SK-N-SH (cell line): ENCODE data around the gene GNA14. TPM values are rescaled to one million over a fixed set of nuclear protein-coding genes. Genes with fewer than 3 reads are reported as not detected.
"Not testable (repeated sequence)": the region's sequence is repeated elsewhere in the genome, so short reads cannot be mapped to it uniquely, and the experiment has no call there.

ENCODE experiments used
- CTCF ChIA-PET: fragments of 300-600, 350-600 bp; formaldehyde crosslinking; extraction: SDS; loops from one replicate; lab custom pipeline; 2021; lab: Yijun Ruan, JAX
- POLR2A ChIA-PET: fragments of 350-600 bp; sonication (Branson Sonifier 250); formaldehyde crosslinking; extraction: SDS; loops from one replicate; lab custom pipeline; 2020; ENCODE audit warnings: antibody characterized with exemption, inconsistent platforms; lab: Yijun Ruan, JAX
- DNase-seq: peaks from one replicate; pipeline ENCODE4 v3.0.0; 2012
- H2AFZ ChIP-seq: fragments of 200-600 bp; sonication (generic); 2 replicates; pipeline ENCODE4 v1.8.1; 2016; ENCODE audit warnings: antibody characterized with exemption, mild to moderate bottlenecking, low read depth
- H3F3A ChIP-seq: fragments of 200-600 bp; sonication (generic); replicated peaks from 2 replicates; pipeline ENCODE3; 2016; ENCODE audit warnings: antibody characterized with exemption, mild to moderate bottlenecking; ENCODE audit not compliant: insufficient read depth
- H3K27ac ChIP-seq, 2 experiments: fragments of 200-500 bp in 1 of 2; fragments of 200-600 bp in 1 of 2; sonication (Bioruptor generic) in 1 of 2; sonication (generic), shearing (Covaris generic) in 1 of 2; 2 replicates each; pipeline versions ENCODE4 v1.5.1 to v1.6.1; 2014 to 2016; ENCODE audit warnings: low read depth in 2 of 2, inconsistent platforms in 1 of 2, low read length in 1 of 2, mild to moderate bottlenecking in 1 of 2, mixed read lengths in 1 of 2
- H3K27me3 ChIP-seq: fragments of 200-600 bp; sonication (generic), shearing (Covaris generic); 2 replicates; pipeline ENCODE4 v1.6.1; 2016; ENCODE audit warnings: mixed run types; ENCODE audit not compliant: insufficient read depth
- H3K36me3 ChIP-seq, 2 experiments: fragments of 200-500 bp in 1 of 2; fragments of 200-600 bp in 1 of 2; sonication (Bioruptor generic) in 1 of 2; sonication (generic) in 1 of 2; replicated peaks in 1 of 2; 2 replicates each; pipeline versions ENCODE3 to v1.5.1; 2014 to 2016; ENCODE audit warnings: low read length in 1 of 2, mild to moderate bottlenecking in 1 of 2; ENCODE audit not compliant: insufficient read depth in 2 of 2, control insufficient read depth in 1 of 2
- H3K4me1 ChIP-seq, 2 experiments: fragments of 200-500 bp in 1 of 2; fragments of 200-600 bp in 1 of 2; sonication (Bioruptor generic) in 1 of 2; sonication (generic), shearing (Covaris generic) in 1 of 2; 2 replicates each; pipeline versions ENCODE4 v1.5.1 to v1.6.1; 2014 to 2016; ENCODE audit warnings: low read depth in 1 of 2, low read length in 1 of 2, mixed run types in 1 of 2; ENCODE audit not compliant: insufficient read depth in 2 of 2, control insufficient read depth in 1 of 2
- H3K4me2 ChIP-seq: fragments of 200-600 bp; sonication (generic), shearing (Covaris generic); 2 replicates; pipeline ENCODE4 v1.6.1; 2017; ENCODE audit warnings: mixed run types
- H3K4me3 ChIP-seq, 2 experiments: fragments of 200-500 bp in 1 of 2; fragments of 200-600 bp in 1 of 2; sonication (Bioruptor generic) in 1 of 2; sonication (generic), shearing (Covaris generic) in 1 of 2; 2 replicates each; pipeline versions ENCODE4 v1.5.1 to v1.8.1; 2014 to 2016; ENCODE audit warnings: low read depth in 2 of 2, inconsistent platforms in 1 of 2, low read length in 1 of 2, mild to moderate bottlenecking in 1 of 2, mixed read lengths in 1 of 2, moderate library complexity in 1 of 2
- H3K79me2 ChIP-seq: fragments of 200-600 bp; sonication (generic); 2 replicates; pipeline ENCODE4 v1.8.1; 2017; ENCODE audit warnings: mild to moderate bottlenecking; ENCODE audit not compliant: insufficient read depth
- H3K9ac ChIP-seq: fragments of 200-600 bp; sonication (generic); 2 replicates; pipeline ENCODE4 v1.6.1; 2017; ENCODE audit warnings: mixed run types
- H3K9me2 ChIP-seq: fragments of 200-600 bp; sonication (generic); 2 replicates; pipeline ENCODE4 v1.6.1; 2017; ENCODE audit warnings: mixed run types
- H3K9me3 ChIP-seq: fragments of 200-600 bp; sonication (generic); 2 replicates; pipeline ENCODE4 v1.6.1; 2017; ENCODE audit warnings: mixed run types, mild to moderate bottlenecking, moderate library complexity
- H4K20me1 ChIP-seq: fragments of 200-600 bp; sonication (generic); 2 replicates; pipeline ENCODE4 v1.6.1; 2017; ENCODE audit warnings: mild to moderate bottlenecking, mixed run types; ENCODE audit not compliant: insufficient read depth
- FOSL2 ChIP-seq: IDR thresholded peaks from 2 replicates; pipeline ENCODE4 v1.4.0; 2012; ENCODE audit warnings: low read depth, mild to moderate bottlenecking, moderate library complexity, borderline replicate concordance
- FOXM1 ChIP-seq: IDR thresholded peaks from 2 replicates; pipeline ENCODE4 v1.4.0; 2012; ENCODE audit warnings: low read depth, mild to moderate bottlenecking
- JUND ChIP-seq: IDR thresholded peaks from 2 replicates; pipeline ENCODE4 v1.4.0; 2012
- PBX3 ChIP-seq: IDR thresholded peaks from 2 replicates; pipeline ENCODE4; 2012
- RAD21 ChIP-seq: IDR thresholded peaks from 2 replicates; pipeline ENCODE4 v1.6.1; 2012; ENCODE audit warnings: mild to moderate bottlenecking, low read length
- RFX5 ChIP-seq: IDR thresholded peaks from 2 replicates; pipeline ENCODE4 v1.6.1; 2012; ENCODE audit warnings: mild to moderate bottlenecking, improper control_type of control experiment, low read length
- SIN3A ChIP-seq: IDR thresholded peaks from 2 replicates; pipeline ENCODE4 v1.6.1; 2012; ENCODE audit warnings: low read depth, mild to moderate bottlenecking, low read length, moderate library complexity, borderline replicate concordance
- SMC3 ChIP-seq: IDR thresholded peaks from 2 replicates; pipeline ENCODE4 v1.6.1; 2012; ENCODE audit warnings: low read depth, low read length, improper control_type of control experiment
- WGBS: methylation state at CpG from one replicate; pipeline ENCODE4 v1.1.6; 2017; ENCODE audit warnings: low lambda C conversion rate; 5-methylcytosine and 5-hydroxymethylcytosine counted together
- polyA plus RNA-seq, 3 experiments: library from polyadenylated mRNA; depleted of rRNA; stranded (reverse); fragments of >200 nt; gene quantifications; 2 replicates each; pipeline ENCODE4 v1.2.3, GENCODE V29; 2012
- TF ChIP-seq, protein P1 (sequence below): fragments of 200-600 bp; sonication (generic); IDR thresholded peaks from 2 replicates; pipeline ENCODE4 v1.6.1; 2017; ENCODE audit warnings: antibody characterized with exemption, mild to moderate bottlenecking, moderate library complexity

The GNA14 gene
- polyA plus RNA-seq, 1 of the 3 experiments (the other 2 are of a cell fraction): 0.15 TPM

- H3K9ac ChIP-seq, H3K27ac ChIP-seq, H3K9me3 ChIP-seq, DNase-seq, H3K9me2 ChIP-seq, H3K27me3 ChIP-seq, H3F3A ChIP-seq, H3K79me2 ChIP-seq, H3K4me1 ChIP-seq, H3K4me2 ChIP-seq, H3K4me3 ChIP-seq, H2AFZ ChIP-seq, H3K36me3 ChIP-seq, H4K20me1 ChIP-seq, POLR2A ChIA-PET: not testable (repeated sequence)
- CTCF ChIA-PET: interaction anchor here (2.9 kb wide), 1 partner anchor 33 kb away, joined by 14 read pairs; no protein-coding TSS in a partner anchor
- 79% methylated on average over 15 of the region's 23 CpGs for WGBS
These were observed 158.5 kb downstream of the GNA14 start for GRCh38 chr9:77489405-77490163.

DNA sequence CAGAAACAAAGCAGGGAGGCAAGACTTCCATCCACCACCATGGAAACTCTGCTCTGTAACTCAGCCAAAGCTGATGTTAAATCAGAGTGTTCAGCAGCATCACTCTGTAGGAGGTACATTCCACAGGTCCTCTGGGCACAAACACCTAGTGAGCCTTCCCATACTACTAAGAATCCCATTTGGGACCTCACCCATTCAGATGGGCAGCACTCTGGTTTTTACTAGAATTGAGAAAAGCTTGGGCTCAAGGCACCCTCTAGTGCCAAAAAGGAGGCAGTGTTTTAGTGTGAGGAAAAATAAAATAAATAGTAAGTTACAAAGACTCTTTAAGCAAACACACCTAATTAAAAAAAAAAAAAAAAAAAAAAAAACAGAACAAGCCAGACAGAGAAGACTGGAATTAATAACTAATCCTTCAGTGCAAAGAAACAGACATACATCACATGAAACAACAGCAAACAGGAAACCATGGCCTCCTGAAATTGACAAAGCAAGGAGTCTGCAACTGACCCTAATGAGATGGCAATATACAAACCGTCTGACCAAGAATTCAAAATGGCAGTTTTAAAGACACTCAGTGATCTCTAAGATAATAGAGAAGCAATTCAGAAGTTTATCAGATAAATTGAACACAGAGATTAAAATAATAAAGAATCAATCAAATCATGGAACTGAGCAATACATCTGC, 159.5 kb downstream of the GNA14 start:
- Histone ChIP-seq H3K36me3 (no peaks in the 10 kb centered on the region), H3K4me3 (no peak overlapping the region), H3K9ac (no peak overlapping the region), H3K4me1 (no peaks in the 10 kb centered on the region), H3K4me2 (no peak overlapping the region), H3K27me3 (no peaks in the 10 kb centered on the region), H3F3A (no peaks in the 10 kb centered on the region), H3K79me2 (no peaks in the 10 kb centered on the region), H4K20me1 (no peaks in the 10 kb centered on the region), H2AFZ (no peak overlapping the region), H3K9me3 (no peaks in the 10 kb centered on the region), H3K9me2 (no peaks in the 10 kb centered on the region), H3K27ac (no peak overlapping the region)
- TF ChIP-seq SMC3 (peak; percentile 47), SIN3A (no peak), RFX5 (no peak), RAD21 (peak; percentile 55)
- TF ChIP-seq, protein P1, sequence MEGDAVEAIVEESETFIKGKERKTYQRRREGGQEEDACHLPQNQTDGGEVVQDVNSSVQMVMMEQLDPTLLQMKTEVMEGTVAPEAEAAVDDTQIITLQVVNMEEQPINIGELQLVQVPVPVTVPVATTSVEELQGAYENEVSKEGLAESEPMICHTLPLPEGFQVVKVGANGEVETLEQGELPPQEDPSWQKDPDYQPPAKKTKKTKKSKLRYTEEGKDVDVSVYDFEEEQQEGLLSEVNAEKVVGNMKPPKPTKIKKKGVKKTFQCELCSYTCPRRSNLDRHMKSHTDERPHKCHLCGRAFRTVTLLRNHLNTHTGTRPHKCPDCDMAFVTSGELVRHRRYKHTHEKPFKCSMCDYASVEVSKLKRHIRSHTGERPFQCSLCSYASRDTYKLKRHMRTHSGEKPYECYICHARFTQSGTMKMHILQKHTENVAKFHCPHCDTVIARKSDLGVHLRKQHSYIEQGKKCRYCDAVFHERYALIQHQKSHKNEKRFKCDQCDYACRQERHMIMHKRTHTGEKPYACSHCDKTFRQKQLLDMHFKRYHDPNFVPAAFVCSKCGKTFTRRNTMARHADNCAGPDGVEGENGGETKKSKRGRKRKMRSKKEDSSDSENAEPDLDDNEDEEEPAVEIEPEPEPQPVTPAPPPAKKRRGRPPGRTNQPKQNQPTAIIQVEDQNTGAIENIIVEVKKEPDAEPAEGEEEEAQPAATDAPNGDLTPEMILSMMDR: peak; percentile 59
- ChIA-PET CTCF (interaction anchor here (2.9 kb wide), 1 partner anchor 32 kb away, joined by 14 read pairs; no protein-coding TSS in a partner anchor), POLR2A (no interaction called here)
- DNase-seq: peak; percentile 21
- WGBS: 57% methylated on average over 1 of the region's 1 CpG

GRCh38 chr9:77486968-77487367, 161.2 kb downstream of the GNA14 start:
- H3K36me3 ChIP-seq: no peaks in the 10 kb centered on the region
- POLR2A ChIA-PET: no interaction called here
- H3K9ac ChIP-seq: no peak overlapping the region
- no peak for DNase-seq
- no peaks in the 10 kb centered on the region for H3F3A ChIP-seq
- H3K9me2 ChIP-seq: no peaks in the 10 kb centered on the region
- H4K20me1 ChIP-seq: no peaks in the 10 kb centered on the region
- no peak overlapping the region for H2AFZ ChIP-seq
- H3K27me3 ChIP-seq: no peaks in the 10 kb centered on the region
- H3K4me3 ChIP-seq: no peak overlapping the region
- H3K4me1 ChIP-seq: no peaks in the 10 kb centered on the region
- no peaks in the 10 kb centered on the region for H3K9me3 ChIP-seq
- CTCF ChIA-PET: interaction anchor here (2.9 kb wide), 1 partner anchor 30 kb away, joined by 14 read pairs; no protein-coding TSS in a partner anchor
- no peaks in the 10 kb centered on the region for H3K79me2 ChIP-seq
- WGBS: 6% methylated on average over 1 of the region's 1 CpG
- no peak overlapping the region for H3K4me2 ChIP-seq
- TF ChIP-seq JUND (no peak), FOSL2 (peak; percentile 59; the same call in 1 of the 2 replicates), FOXM1 (no peak), PBX3 (peak; percentile 14; the same call in 1 of the 2 replicates)
- H3K27ac ChIP-seq: no peak overlapping the region
